ENCODE results near the gene WNT2B. TPM values are rescaled to one million over a fixed set of nuclear protein-coding genes. Genes with fewer than 3 reads are reported as not detected.

The WNT2B gene
- polyA plus RNA-seq, 3 donors: 0.07 to 0.79 TPM; not detected in 1

GRCh38 chr1:112496290-112496689, 12.5 kb upstream of the WNT2B start:
- H3K4me1 Mint-ChIP-seq: peaks cover 2% of the 10 kb centered on the region
- Histone ChIP-seq H3K4me1 (ENCODE audit: control insufficient read depth in 1 of 2, insufficient read depth in 2 of 2, low read length in 2 of 2) (peaks cover 0 to 3% of the 10 kb centered on the region in 2 donors), H2AFZ (ENCODE audit: insufficient read depth, low read depth, low read length, poor library complexity, severe bottlenecking) (no peak overlapping the region), H3K4me3 (replicated peaks in 1 of 3; ENCODE audit: low read depth in 2 of 3, low read length in 3 of 3) (no peak overlapping the region), H3K9me3 (replicated peaks in 1 of 2; ENCODE audit: control insufficient read depth in 1 of 2, insufficient read depth in 1 of 2, low read length in 2 of 2) (no peaks in the 10 kb centered on the region), H3K36me3 (replicated peaks in 1 of 2; ENCODE audit: control insufficient read depth in 1 of 2, insufficient read depth in 2 of 2, low read length in 2 of 2) (no peaks in the 10 kb centered on the region), H3K9ac (ENCODE audit: insufficient read depth, low read length, poor library complexity, severe bottlenecking) (no peak overlapping the region), H3K79me2 (ENCODE audit: insufficient read depth, low read length) (no peaks in the 10 kb centered on the region), H3K27me3 (ENCODE audit: control insufficient read depth in 2 of 2, insufficient read depth in 2 of 2, low read length in 2 of 2) (peaks cover 11 to 20% of the 10 kb centered on the region in 2 donors), H3K27ac (ENCODE audit: low read depth in 1 of 2, low read length in 2 of 2) (no peak overlapping the region), H3K4me2 (replicated peaks; ENCODE audit: extremely low read depth, low read length, poor library complexity, severe bottlenecking) (no peak overlapping the region), H4K20me1 (ENCODE audit: insufficient read depth, low read length) (no peaks in the 10 kb centered on the region)
- TF ChIP-seq CTCF (IDR thresholded peaks at IDR 0.05): no peak
- no CpG with 5 or more reads among the region's 5 CpGs for WGBS (ENCODE audit: insufficient coverage)
- no peaks in the 10 kb centered on the region for H3K9me3 Mint-ChIP-seq
- H3K4me3 Mint-ChIP-seq: no peak overlapping the region
- intact Hi-C loops (cut with micrococcal nuclease): no loop called here
- no peak overlapping the region for H3K27ac Mint-ChIP-seq
- no peak for DNase-seq
- H3K27me3 Mint-ChIP-seq (ENCODE audit: low read depth in 3 of 3): peaks cover 26 to 36% (median 31%) of the 10 kb centered on the region in 3 donors
- H3K36me3 Mint-ChIP-seq: no peaks in the 10 kb centered on the region

- Histone ChIP-seq H3K9me3 (replicated peaks in 1 of 2; ENCODE audit: control insufficient read depth in 1 of 2, insufficient read depth in 1 of 2, low read length in 2 of 2) (peaks cover 0 to 12% of the 10 kb centered on the region in 2 donors), H4K20me1 (ENCODE audit: insufficient read depth, low read length) (no peaks in the 10 kb centered on the region), H3K79me2 (ENCODE audit: insufficient read depth, low read length) (no peaks in the 10 kb centered on the region), H2AFZ (ENCODE audit: insufficient read depth, low read depth, low read length, poor library complexity, severe bottlenecking) (peak overlapping the region; percentile 83), H3K4me3 (replicated peaks in 1 of 3; ENCODE audit: low read depth in 2 of 3, low read length in 3 of 3) (peak overlapping the region in 2 of 3 experiments; percentile 16 to 71), H3K27ac (ENCODE audit: low read depth in 1 of 2, low read length in 2 of 2) (no peak overlapping the region), H3K4me2 (replicated peaks; ENCODE audit: extremely low read depth, low read length, poor library complexity, severe bottlenecking) (peak overlapping the region; percentile 80), H3K4me1 (ENCODE audit: control insufficient read depth in 1 of 2, insufficient read depth in 2 of 2, low read length in 2 of 2) (peaks cover 11 to 12% of the 10 kb centered on the region in 2 donors), H3K9ac (ENCODE audit: insufficient read depth, low read length, poor library complexity, severe bottlenecking) (peak overlapping the region; percentile 53), H3K27me3 (ENCODE audit: control insufficient read depth in 2 of 2, insufficient read depth in 2 of 2, low read length in 2 of 2) (peaks cover 38 to 73% of the 10 kb centered on the region in 2 donors), H3K36me3 (replicated peaks in 1 of 2; ENCODE audit: control insufficient read depth in 1 of 2, insufficient read depth in 2 of 2, low read length in 2 of 2) (no peaks in the 10 kb centered on the region)
- H3K9me3 Mint-ChIP-seq: peaks cover 0 to 10% (median 2%) of the 10 kb centered on the region in 7 donors
- intact Hi-C loops (cut with micrococcal nuclease): loop anchor here (5.0 to 10.0 kb wide), 2 partner anchors 200 to 203 kb away; partner anchors contain the start of gene RHOC (in 1 of the 2)
- peaks cover 58 to 81% (median 69%) of the 10 kb centered on the region in 3 donors for H3K27me3 Mint-ChIP-seq (ENCODE audit: low read depth in 3 of 3)
- H3K4me1 Mint-ChIP-seq: peaks cover 11% of the 10 kb centered on the region
- 2% methylated on average over 57 of the region's 65 CpGs for WGBS (ENCODE audit: insufficient coverage)
- peaks cover 0 to 5% of the 10 kb centered on the region in 2 donors for H3K36me3 Mint-ChIP-seq
- peak; percentile 67 for TF ChIP-seq CTCF (IDR thresholded peaks at IDR 0.05)
- H3K27ac Mint-ChIP-seq: peak overlapping the region in 1 of 7 donors; percentile 26
- H3K4me3 Mint-ChIP-seq: peak overlapping the region; percentile 70 to 80
- DNase-seq: peak; percentile 19 to 47 (median 31)
Measured at GRCh38 chr1:112501810-112502641, 6.7 kb upstream of the WNT2B start.
